Activated CD4-positive, alpha-beta memory T cell treated with anti-CD3 and anti-CD28 coated beads for 36 hours (primary cell): Measurements from ENCODE around the gene FXYD4. TPM values are rescaled to one million over a fixed set of nuclear protein-coding genes. Genes with fewer than 3 reads are reported as not detected.
"Not testable (repeated sequence)": the region's sequence is repeated elsewhere in the genome, so short reads cannot be mapped to it uniquely, and the experiment has no call there.

Source experiments
- CTCF ChIA-PET: fragments of 350-600 bp; sonication (Branson Sonifier 250); formaldehyde crosslinking; loops from one replicate; lab custom pipeline; 2021; ENCODE audit warnings: antibody characterized with exemption, inconsistent platforms; lab: Charles Lee
- POLR2A ChIA-PET: fragments of 350-600 bp; sonication (Branson Sonifier 250); formaldehyde crosslinking; loops from one replicate; lab custom pipeline; 2021; ENCODE audit warnings: antibody characterized with exemption; lab: Charles Lee
- DNase-seq: peaks from one replicate; pipeline ENCODE4 v3.0.0-alpha.2; 2020
- H3K27ac Mint-ChIP-seq: one replicate; pipeline ENCODE4 v1.8.0; 2021; ENCODE audit warnings: mixed read lengths
- H3K27me3 Mint-ChIP-seq: one replicate; pipeline ENCODE4 v1.8.0; 2021; ENCODE audit warnings: mixed read lengths
- H3K36me3 Mint-ChIP-seq: one replicate; pipeline ENCODE4 v1.8.0; 2021; ENCODE audit warnings: mixed read lengths
- H3K4me1 Mint-ChIP-seq: one replicate; pipeline ENCODE4 v1.8.0; 2021; ENCODE audit warnings: low read depth, mixed read lengths
- H3K4me3 Mint-ChIP-seq: one replicate; pipeline ENCODE4 v1.8.0; 2021; ENCODE audit warnings: mild to moderate bottlenecking, mixed read lengths
- H3K9me3 Mint-ChIP-seq: one replicate; pipeline ENCODE4 v1.8.0; 2021; ENCODE audit warnings: mixed read lengths
- intact Hi-C: fragments of 100-400 bp; cut with micrococcal nuclease; formaldehyde crosslinking; loops from one replicate; pipeline ENCODE4 v1.15.1; 2023
- total RNA-seq, 2 experiments: library from RNA; stranded (reverse); gene quantifications; one replicate each; pipeline ENCODE4 v1.2.3, GENCODE V29; 2021

Gene FXYD4
- total RNA-seq, 2 experiments from 2014 or later: not detected

- Mint-ChIP-seq H3K27ac (peak overlapping the region; percentile 64), H3K27me3 (no peaks in the 10 kb centered on the region), H3K36me3 (peaks cover 91% of the 10 kb centered on the region), H3K9me3 (no peaks in the 10 kb centered on the region), H3K4me1 (peaks cover 81% of the 10 kb centered on the region), H3K4me3 (no peak overlapping the region)
- ChIA-PET POLR2A (interaction anchor here (1.4 kb wide), 1 partner anchor 10 kb away, joined by 3 read pairs; no protein-coding TSS in a partner anchor), CTCF (interaction anchor here (0.8 to 2.2 kb wide), 5 partner anchors 10 to 87 kb away, joined by 3 to 5 read pairs (median 4); no protein-coding TSS in a partner anchor)
- intact Hi-C loops: loop anchor here (10.0 kb wide), 1 partner anchor 756 kb away; the partner anchor contains the start of gene ZNF33B
- peak; percentile 37 for DNase-seq
Measured at GRCh38 chr10:43390759-43391158, 19.3 kb downstream of the FXYD4 start.

GRCh38 chr10:43391496-43391895 is 20.1 kb downstream of the FXYD4 start:
- CTCF ChIA-PET: no interaction called here
- Mint-ChIP-seq H3K9me3 (no peaks in the 10 kb centered on the region), H3K4me3 (no peak overlapping the region), H3K4me1 (peaks cover 80% of the 10 kb centered on the region), H3K27ac (peak overlapping the region; percentile 100), H3K36me3 (peaks cover 95% of the 10 kb centered on the region), H3K27me3 (no peaks in the 10 kb centered on the region)
- intact Hi-C loops: loop anchor here (10.0 kb wide), 1 partner anchor 757 kb away; the partner anchor contains the start of gene ZNF33B
- no peak for DNase-seq
- POLR2A ChIA-PET: interaction anchor here (1.4 kb wide), 1 partner anchor 10 kb away, joined by 3 read pairs; no protein-coding TSS in a partner anchor

- Mint-ChIP-seq H3K4me3 (no peak overlapping the region), H3K36me3 (peaks cover 88% of the 10 kb centered on the region), H3K27ac (peak overlapping the region; percentile 100), H3K27me3 (no peaks in the 10 kb centered on the region), H3K4me1 (peaks cover 67% of the 10 kb centered on the region), H3K9me3 (no peaks in the 10 kb centered on the region)
- intact Hi-C loops: loop anchor here (10.0 kb wide), 1 partner anchor 758 kb away; the partner anchor contains the start of gene ZNF33B
- POLR2A ChIA-PET: interaction anchor here (2.0 to 2.4 kb wide), 2 partner anchors 13 to 15 kb away, joined by 6 to 9 read pairs; no protein-coding TSS in a partner anchor
- DNase-seq: no peak
- CTCF ChIA-PET: no interaction called here
Measured at GRCh38 chr10:43392748-43393147, 21.3 kb downstream of the FXYD4 start.

- ChIA-PET POLR2A (interaction anchor here (1.0 to 2.4 kb wide), 3 partner anchors 10 to 14 kb away, joined by 3 to 9 read pairs (median 6); no protein-coding TSS in a partner anchor), CTCF (interaction anchor here (1.1 to 1.2 kb wide), 2 partner anchors 13 to 69 kb away, joined by 3 read pairs; no protein-coding TSS in a partner anchor)
- intact Hi-C loops: loop anchor here (10.0 kb wide), 1 partner anchor 758 kb away; the partner anchor contains the start of gene ZNF33B
- H3K9me3 Mint-ChIP-seq, H3K27me3 Mint-ChIP-seq, H3K4me3 Mint-ChIP-seq, DNase-seq: not testable (repeated sequence)
- peaks cover 65% of the 10 kb centered on the region for H3K4me1 Mint-ChIP-seq
- peaks cover 89% of the 10 kb centered on the region for H3K36me3 Mint-ChIP-seq
- H3K27ac Mint-ChIP-seq: peak overlapping the region; percentile 100
Measured at GRCh38 chr10:43393186-43393585, 21.8 kb downstream of the FXYD4 start.

GRCh38 chr10:43393606-43394360 is 22.3 kb downstream of the FXYD4 start:
- Mint-ChIP-seq H3K27me3 (no peaks in the 10 kb centered on the region), H3K36me3 (peaks cover 87% of the 10 kb centered on the region), H3K27ac (peak overlapping the region; percentile 100), H3K4me3 (peak overlapping the region; percentile 22), H3K9me3 (no peaks in the 10 kb centered on the region), H3K4me1 (peaks cover 62% of the 10 kb centered on the region)
- ChIA-PET CTCF (interaction anchor here (1.1 to 1.2 kb wide), 2 partner anchors 12 to 68 kb away, joined by 3 read pairs; no protein-coding TSS in a partner anchor), POLR2A (interaction anchor here (0.7 to 3.4 kb wide), 6 partner anchors 9 to 26 kb away, joined by 3 to 22 read pairs (median 8); no protein-coding TSS in a partner anchor)
- intact Hi-C loops: loop anchor here (10.0 kb wide), 1 partner anchor 759 kb away; the partner anchor contains the start of gene ZNF33B
- DNase-seq: no peak

GRCh38 chr10:43394868-43395267 is 23.4 kb downstream of the FXYD4 start:
- Mint-ChIP-seq H3K4me1 (peaks cover 63% of the 10 kb centered on the region), H3K4me3 (peak overlapping the region; percentile 81), H3K36me3 (peaks cover 89% of the 10 kb centered on the region), H3K9me3 (no peaks in the 10 kb centered on the region), H3K27me3 (no peaks in the 10 kb centered on the region), H3K27ac (peak overlapping the region; percentile 100)
- no peak for DNase-seq
- CTCF ChIA-PET: no interaction called here
- intact Hi-C loops: loop anchor here (1.0 to 10.0 kb wide), 3 partner anchors 9 to 760 kb away; partner anchors contain the start of genes ZNF33B and ZNF487
- POLR2A ChIA-PET: interaction anchor here (1.3 to 4.0 kb wide), 8 partner anchors 9 to 256 kb away, joined by 3 to 47 read pairs (median 18); partner anchors contain the start of genes CSGALNACT2 and HNRNPF

GRCh38 chr10:43395571-43396060 is 24.2 kb downstream of the FXYD4 start:
- H3K36me3 Mint-ChIP-seq: peaks cover 87% of the 10 kb centered on the region
- H3K4me1 Mint-ChIP-seq: peaks cover 62% of the 10 kb centered on the region
- peak overlapping the region; percentile 81 for H3K4me3 Mint-ChIP-seq
- H3K27me3 Mint-ChIP-seq: no peaks in the 10 kb centered on the region
- H3K27ac Mint-ChIP-seq: peak overlapping the region; percentile 100
- ChIA-PET CTCF (interaction anchor here (1.2 to 1.9 kb wide), 2 partner anchors 12 to 66 kb away, joined by 4 to 7 read pairs; no protein-coding TSS in a partner anchor), POLR2A (interaction anchor here (1.3 to 4.0 kb wide), 12 partner anchors 8 to 257 kb away, joined by 3 to 47 read pairs (median 12); partner anchors contain the start of genes CSGALNACT2, HNRNPF and ZNF487)
- H3K9me3 Mint-ChIP-seq: no peaks in the 10 kb centered on the region
- intact Hi-C loops: loop anchor here (1.0 to 10.0 kb wide), 4 partner anchors 9 to 761 kb away; partner anchors contain the start of genes CSGALNACT2, ZNF33B and ZNF487
- peak; percentile 65 for DNase-seq

- Mint-ChIP-seq H3K9me3 (no peaks in the 10 kb centered on the region), H3K27ac (peak overlapping the region; percentile 100), H3K36me3 (peaks cover 86% of the 10 kb centered on the region), H3K27me3 (no peaks in the 10 kb centered on the region), H3K4me1 (peaks cover 63% of the 10 kb centered on the region), H3K4me3 (peak overlapping the region; percentile 81)
- CTCF ChIA-PET: interaction anchor here (1.0 to 1.9 kb wide), 3 partner anchors 11 to 65 kb away, joined by 3 to 7 read pairs (median 4); no protein-coding TSS in a partner anchor
- DNase-seq: peak; percentile 88
- POLR2A ChIA-PET: interaction anchor here (1.3 to 4.0 kb wide), 12 partner anchors 7 to 258 kb away, joined by 3 to 47 read pairs (median 12); partner anchors contain the start of genes CSGALNACT2, HNRNPF and ZNF487
- intact Hi-C loops: loop anchor here (2.0 to 10.0 kb wide), 3 partner anchors 41 to 761 kb away; partner anchors contain the start of genes CSGALNACT2, ZNF33B and ZNF487
Measured at GRCh38 chr10:43396061-43396927, 24.9 kb downstream of the FXYD4 start.

- Mint-ChIP-seq H3K36me3 (peaks cover 84% of the 10 kb centered on the region), H3K4me3 (peak overlapping the region; percentile 81), H3K27ac (peak overlapping the region; percentile 100), H3K4me1 (peaks cover 63% of the 10 kb centered on the region), H3K9me3 (no peaks in the 10 kb centered on the region), H3K27me3 (no peaks in the 10 kb centered on the region)
- peak; percentile 92 for DNase-seq
- intact Hi-C loops: loop anchor here (1.0 to 10.0 kb wide), 4 partner anchors 23 to 762 kb away; partner anchors contain the start of genes CSGALNACT2, ZNF33B and ZNF487
- POLR2A ChIA-PET: interaction anchor here (1.3 to 4.0 kb wide), 8 partner anchors 9 to 258 kb away, joined by 5 to 47 read pairs (median 20); partner anchors contain the start of genes CSGALNACT2, HNRNPF and ZNF487
- CTCF ChIA-PET: interaction anchor here (1.0 to 1.9 kb wide), 2 partner anchors 10 to 14 kb away, joined by 3 to 4 read pairs; no protein-coding TSS in a partner anchor
Measured at GRCh38 chr10:43396928-43397624, 25.6 kb downstream of the FXYD4 start.

GRCh38 chr10:43398939-43399319 is 27.5 kb downstream of the FXYD4 start:
- peaks cover 63% of the 10 kb centered on the region for H3K4me1 Mint-ChIP-seq
- peak overlapping the region; percentile 81 for H3K4me3 Mint-ChIP-seq
- intact Hi-C loops: loop anchor here (1.0 to 10.0 kb wide), 4 partner anchors 8 to 764 kb away; partner anchors contain the start of genes ZNF33B and ZNF487
- H3K27ac Mint-ChIP-seq: peak overlapping the region; percentile 100
- H3K36me3 Mint-ChIP-seq: peaks cover 83% of the 10 kb centered on the region
- no peaks in the 10 kb centered on the region for H3K9me3 Mint-ChIP-seq
- ChIA-PET POLR2A (interaction anchor here (1.0 to 4.0 kb wide), 4 partner anchors 9 to 260 kb away, joined by 4 to 32 read pairs (median 12); partner anchors contain the start of genes CSGALNACT2 and HNRNPF), CTCF (no interaction called here)
- no peaks in the 10 kb centered on the region for H3K27me3 Mint-ChIP-seq
- no peak for DNase-seq
